ENCODE measurements around the gene COA1. TPM values are rescaled to one million over a fixed set of nuclear protein-coding genes. Genes with fewer than 3 reads are reported as not detected.

COA1 gene
- total and polyA plus RNA-seq, 9 of the 15 experiments (the other 6 are each of a cell fraction or from before 2014, with no cell fraction given), result 98.9 to 463 (median 181) TPM

GRCh38 chr7:43615558-43616145 is 113.7 kb downstream of the COA1 start (continued):
- TF ChIP-seq RNF219 (CRISPR knock-in tag; IDR thresholded peaks at IDR 0.05) (no peak), ZBTB8A (IDR thresholded peaks at IDR 0.05; ENCODE audit: partially characterized antibody) (no peak)

GRCh38 chr7:43612599-43613589 is 116.4 kb downstream of the COA1 start:
- Histone ChIP-seq H3K36me3 (ENCODE audit: control insufficient read depth, insufficient read depth, low read length) (peaks cover 40% of the 10 kb centered on the region), H3K9me3 (replicated peaks; ENCODE audit: control insufficient read depth, insufficient read depth, low read depth, low read length) (no peaks in the 10 kb centered on the region), H3K79me2 (ENCODE audit: control insufficient read depth, insufficient read depth, low read length) (no peaks in the 10 kb centered on the region), H2AFZ (ENCODE audit: low read depth, low read length) (no peak overlapping the region), H3K27me3 (ENCODE audit: control insufficient read depth in 2 of 2, insufficient read depth in 2 of 2, low read length in 2 of 2) (no peaks in the 10 kb centered on the region), H3K4me1 (replicated peaks in 1 of 2; ENCODE audit: control insufficient read depth in 2 of 2, insufficient read depth in 2 of 2, low read length in 2 of 2) (no peaks in the 10 kb centered on the region), H3K4me3 (no peak overlapping the region), H3K9me1 (ENCODE audit: control insufficient read depth, insufficient read depth, low read length) (no peaks in the 10 kb centered on the region), H4K20me1 (replicated peaks; ENCODE audit: control insufficient read depth, insufficient read depth, low read length) (no peaks in the 10 kb centered on the region), H3K27ac (ENCODE audit: extremely low read depth, low read depth, low read length) (no peak overlapping the region), H3K4me2 (ENCODE audit: insufficient read depth, low read length) (no peak overlapping the region), H3K9ac (ENCODE audit: insufficient read depth in 1 of 2, low read depth in 2 of 2, low read length in 2 of 2) (no peak overlapping the region)
- ATAC-seq (no peak), FAIRE-seq (no peak), DNase-seq (ENCODE audit: extremely low read depth in 1 of 4, low spot score in 3 of 4) (no peak)
- 71% methylated on average over 3 of the region's 3 CpGs for WGBS (ENCODE audit: insufficient coverage, low coverage, missing lambda C conversion rate)
- BruUV-seq (replicated peaks), result no TSS peak
- ChIA-PET POLR2A (interaction anchor here (0.6 kb wide), 2 partner anchors 280 to 1278 kb away, joined by 3 read pairs; no protein-coding TSS in a partner anchor), CTCF (ENCODE audit: low intra/inter-chr PET ratio) (no interaction called here)
- intact Hi-C loops (cut with micrococcal nuclease) (no loop called here), in situ Hi-C loops (cut with MboI) (no loop called here)
- TF ChIP-seq NKRF (IDR thresholded peaks at IDR 0.05; ENCODE audit: borderline replicate concordance) (no peak), BMI1 (IDR thresholded peaks at IDR 0.05; ENCODE audit: low read length) (no peak), HNRNPK (IDR thresholded peaks at IDR 0.05; ENCODE audit: low read depth, low read length, poor library complexity, severe bottlenecking) (no peak), GABPB2 (CRISPR knock-in tag; conservative IDR thresholded peaks at IDR 0.05) (no peak), TCF15 (CRISPR knock-in tag; IDR thresholded peaks at IDR 0.05) (no peak), SNRNP70 (optimal IDR thresholded peaks at IDR 0.05; ENCODE audit: low read depth, low read length) (no peak), MCM3 (IDR thresholded peaks at IDR 0.05) (no peak), MTA1 (IDR thresholded peaks at IDR 0.05; ENCODE audit: borderline replicate concordance) (no peak), MNT (conservative IDR thresholded peaks at IDR 0.05) (no peak), POU5F1 (IDR thresholded peaks at IDR 0.05; ENCODE audit: borderline replicate concordance, low read depth, low read length, partially characterized antibody) (no peak)
